Smooth muscle cell of the brain vasculature (primary cell): ENCODE results near the gene HHLA2.
"Not testable (repeated sequence)": the region's sequence is repeated elsewhere in the genome, so short reads cannot be mapped to it uniquely, and the experiment has no call there.

Experiments used
- DNase-seq: peaks from one replicate; pipeline ENCODE4 v3.0.0-alpha.2; 2012; ENCODE audit warnings: low read depth, low spot score

Gene HHLA2

DNA sequence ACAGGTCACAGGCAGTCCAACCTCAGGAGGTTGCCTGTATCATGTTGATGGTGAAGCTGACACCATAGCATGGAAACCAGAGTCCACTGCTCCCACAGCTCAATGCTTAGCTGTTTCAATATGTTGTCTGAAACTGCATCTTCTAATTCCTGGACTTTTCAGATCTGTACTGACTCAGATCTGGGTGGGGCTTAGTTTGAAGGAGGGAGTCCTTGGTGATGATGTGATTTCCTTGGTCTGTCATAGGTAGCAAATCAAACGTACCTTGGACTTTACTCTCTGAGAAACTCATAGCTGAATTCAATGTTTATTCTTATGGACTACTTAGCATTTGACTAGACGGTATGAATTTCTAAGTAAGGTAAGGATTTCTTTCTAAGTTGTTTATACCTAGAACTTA lies at the start of gene HHLA2:
TSS of gene HHLA2 (plus strand) at position 310 of the 400 bp plus-strand sequence. CDS start 55,266 bp downstream, outside the sequence.
- no peak for DNase-seq

- no peak for DNase-seq
These were observed 45.7 kb upstream of the HHLA2 start for GRCh38 chr3:108250626-108251025.

GRCh38 chr3:108251265-108251664 lies 45.1 kb upstream of the HHLA2 start:
- no peak for DNase-seq

DNA sequence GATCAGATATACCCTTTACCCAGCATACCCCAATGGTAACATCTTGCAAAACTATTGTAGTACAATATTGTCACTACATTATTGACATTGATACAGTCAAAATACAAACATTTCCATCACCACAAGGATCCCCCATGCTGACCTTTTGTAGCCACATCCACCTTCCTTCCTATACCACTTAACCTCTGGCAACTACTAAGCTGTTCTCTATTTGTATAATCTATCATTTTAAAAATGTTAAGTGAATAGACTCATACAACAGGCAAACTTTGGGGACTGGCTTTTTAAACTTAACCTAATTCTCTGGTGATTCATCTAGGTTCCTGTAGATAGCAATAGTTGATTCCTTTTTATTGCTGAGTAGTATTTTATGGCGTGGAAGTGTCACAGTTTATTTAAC lies 44.5 kb upstream of the HHLA2 start:
- DNase-seq: no peak

- DNase-seq: no peak
These were observed 41.2 kb upstream of the HHLA2 start for GRCh38 chr3:108255131-108255530.

DNA sequence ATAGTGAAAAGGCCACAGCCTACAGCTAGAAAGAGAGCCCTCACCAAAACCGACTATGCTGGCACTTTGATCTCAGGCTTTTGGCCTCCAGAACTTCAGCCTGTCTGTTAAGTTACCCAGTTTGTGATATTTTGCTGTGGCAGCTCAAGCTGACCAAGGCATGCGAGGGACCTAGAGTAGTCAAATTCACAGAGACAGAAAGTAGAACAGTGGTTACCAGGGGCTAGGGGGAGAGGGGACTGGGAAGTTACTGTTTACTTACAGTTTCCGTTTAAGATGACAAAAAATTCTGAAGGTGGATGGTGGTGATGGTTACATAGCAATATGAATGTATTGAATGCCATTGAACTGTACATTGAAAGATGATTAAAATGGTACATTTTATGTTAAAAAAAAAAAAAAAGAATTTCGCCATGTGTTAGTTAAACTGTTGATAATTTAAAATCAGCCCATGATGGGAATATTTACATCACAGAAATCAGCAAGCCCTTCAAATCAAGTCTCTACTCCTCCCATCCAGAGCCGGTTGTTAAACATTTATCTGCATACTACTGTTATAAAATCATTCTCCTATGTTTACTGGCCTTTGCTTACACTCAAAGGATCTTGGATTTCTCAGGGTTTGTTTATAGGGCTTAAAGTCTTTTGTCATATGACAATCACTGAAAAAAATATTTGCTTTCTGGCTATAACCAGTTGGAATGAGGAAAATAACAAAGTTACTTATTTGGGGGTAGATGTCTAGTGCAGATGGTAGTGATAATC lies 31.6 kb upstream of the HHLA2 start:
- DNase-seq: not testable (repeated sequence)

DNA sequence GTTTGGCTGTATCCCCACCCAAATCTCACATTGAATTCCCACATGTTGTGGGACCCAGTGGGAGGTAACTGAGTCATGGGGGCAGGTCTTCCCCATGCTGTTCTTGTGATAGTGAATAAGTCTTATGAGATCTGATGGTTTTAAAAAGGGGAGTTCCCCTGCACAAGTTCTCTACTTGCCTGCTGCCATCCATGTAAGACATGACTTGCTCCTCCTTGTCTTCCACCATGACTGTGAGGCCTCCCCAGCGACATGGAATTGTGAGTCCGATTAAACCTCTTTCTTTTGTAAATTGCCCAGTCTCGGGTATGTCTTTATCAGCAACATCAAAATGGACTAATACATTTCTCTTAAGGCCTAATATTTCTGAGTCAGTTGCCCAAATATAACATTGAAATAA lies 28.1 kb upstream of the HHLA2 start:
- not testable (repeated sequence) for DNase-seq

- DNase-seq: no peak
These were observed 24.7 kb upstream of the HHLA2 start for GRCh38 chr3:108271626-108272025.

DNA sequence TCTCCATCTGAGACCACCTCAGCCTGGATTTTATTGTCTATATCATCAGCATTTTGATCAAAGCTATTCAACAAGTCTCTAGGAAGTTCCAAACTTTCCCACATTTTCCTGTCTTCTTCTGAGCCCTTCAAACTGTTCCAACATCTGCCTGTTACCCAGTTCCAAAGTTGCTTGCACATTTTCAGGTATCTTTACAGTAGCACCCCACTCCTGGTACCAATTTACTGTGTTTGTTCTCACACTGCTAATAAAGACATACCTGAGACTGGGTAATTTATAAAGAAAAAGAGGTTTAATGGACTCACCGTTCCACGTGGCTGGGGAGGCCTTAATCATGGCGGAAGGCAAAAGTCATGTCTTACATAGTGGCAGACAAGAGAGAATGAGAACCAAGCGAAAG lies 17.3 kb upstream of the HHLA2 start:
- not testable (repeated sequence) for DNase-seq

- no peak for DNase-seq
These were observed 15.9 kb upstream of the HHLA2 start for GRCh38 chr3:108280476-108280875.

- DNase-seq: no peak
These were observed 14.7 kb upstream of the HHLA2 start for GRCh38 chr3:108281670-108282069.

DNA sequence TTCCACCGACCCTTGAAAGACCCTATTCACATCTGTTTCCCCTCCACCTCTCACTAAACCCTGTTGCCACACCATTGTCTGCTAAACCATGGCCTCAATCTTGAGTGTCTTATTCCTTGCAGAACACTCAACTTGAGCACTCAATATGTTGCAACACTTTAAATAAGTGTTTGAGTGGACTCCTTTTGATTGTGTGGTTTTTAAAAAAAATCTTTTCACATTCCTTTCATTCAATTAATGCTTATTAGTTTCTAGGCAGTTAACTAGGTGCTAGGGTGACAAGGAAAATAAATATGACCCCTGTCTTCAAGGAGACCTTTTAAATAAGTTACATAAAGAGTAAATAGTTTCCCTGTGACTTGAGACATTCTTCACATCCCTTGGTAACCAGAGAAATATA lies 13.3 kb upstream of the HHLA2 start:
- DNase-seq: no peak

DNA sequence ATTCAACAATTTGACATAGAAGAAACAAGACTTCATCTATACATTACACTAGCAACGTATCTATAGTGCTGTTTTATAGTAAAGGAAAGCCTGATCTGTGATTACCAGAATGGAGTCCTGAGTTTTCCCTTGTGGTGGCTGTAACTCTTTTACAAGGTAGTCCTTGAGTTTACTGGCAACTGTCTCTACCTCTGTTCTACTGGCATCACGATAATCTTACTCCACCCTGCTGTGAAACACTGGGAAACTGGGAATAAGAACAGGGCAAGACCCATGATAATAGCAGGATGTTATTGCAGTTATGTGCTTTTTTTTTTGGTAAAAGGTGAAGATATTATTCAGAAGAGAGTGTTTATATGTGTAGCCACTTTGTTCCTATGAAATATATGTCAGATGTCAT lies 12.4 kb upstream of the HHLA2 start:
- DNase-seq: no peak

GRCh38 chr3:108285176-108285575 lies 11.2 kb upstream of the HHLA2 start:
- DNase-seq: no peak

DNA sequence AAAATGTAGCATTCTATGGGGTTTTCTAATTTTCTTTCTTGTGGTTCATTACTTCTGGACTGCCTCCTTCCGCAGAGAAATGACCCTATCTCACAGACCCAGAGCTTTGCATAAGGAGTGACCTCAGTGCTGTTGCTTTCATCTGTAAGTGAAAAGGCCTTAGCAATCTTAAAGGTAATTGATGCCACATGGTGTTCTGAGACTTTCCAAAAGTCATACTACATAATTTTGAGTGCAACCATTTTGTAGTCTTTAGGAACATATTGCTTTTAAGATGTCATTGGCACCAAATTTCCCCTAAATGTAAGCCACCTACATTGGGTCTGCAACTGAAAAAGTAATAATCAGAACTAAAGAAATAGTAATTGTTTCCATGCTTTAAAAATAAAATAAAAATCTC lies 9.2 kb upstream of the HHLA2 start:
- DNase-seq: no peak

- DNase-seq: not testable (repeated sequence)
These were observed 8.2 kb upstream of the HHLA2 start for GRCh38 chr3:108288193-108288592.

GRCh38 chr3:108289159-108289558 lies 7.2 kb upstream of the HHLA2 start:
- no peak for DNase-seq

- DNase-seq: no peak
These were observed 3.9 kb upstream of the HHLA2 start for GRCh38 chr3:108292450-108292849.

- no peak for DNase-seq
These were observed 3.4 kb upstream of the HHLA2 start for GRCh38 chr3:108292905-108293328.

GRCh38 chr3:108293858-108294257 lies 2.5 kb upstream of the HHLA2 start:
- no peak for DNase-seq

DNA sequence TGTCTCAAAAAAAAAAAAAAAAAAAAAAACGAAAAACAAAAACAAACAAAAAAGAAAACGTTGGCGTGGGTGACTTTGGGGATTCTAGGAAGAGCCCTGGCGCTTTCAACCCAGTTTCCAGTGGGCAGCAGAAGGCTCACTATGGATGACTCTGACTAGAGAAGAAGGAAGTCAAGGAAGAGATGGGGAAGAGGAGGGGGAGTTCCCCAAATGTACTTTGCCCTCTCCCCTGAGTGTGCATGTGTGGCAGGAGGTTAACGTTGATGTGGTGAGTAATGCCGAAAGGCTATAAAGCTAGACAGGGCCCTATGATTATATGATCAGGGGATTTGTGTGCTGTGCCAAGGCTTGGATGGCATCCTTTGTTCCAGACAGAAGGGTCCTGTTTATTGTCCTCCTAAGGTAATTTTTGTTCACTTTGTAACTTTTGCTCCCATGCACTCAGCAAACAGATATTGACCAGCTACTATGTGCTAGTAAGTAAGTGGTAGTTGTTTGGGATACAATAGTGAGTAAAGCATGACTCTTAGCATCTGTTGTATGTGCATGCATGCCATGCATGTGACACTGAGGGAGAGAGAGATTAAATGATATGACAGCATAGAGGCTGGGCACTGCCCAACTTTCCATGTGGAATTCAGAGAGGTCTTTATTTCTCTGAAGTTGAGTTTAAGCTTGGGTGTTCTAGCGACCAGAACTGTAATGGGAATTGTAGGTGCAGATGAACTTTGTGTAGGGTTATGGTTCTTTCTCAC lies 750 bp upstream of the HHLA2 start:
- DNase-seq: no peak

GRCh38 chr3:108297647-108298046 lies 1.3 kb downstream of the HHLA2 start:
- no peak for DNase-seq

DNA sequence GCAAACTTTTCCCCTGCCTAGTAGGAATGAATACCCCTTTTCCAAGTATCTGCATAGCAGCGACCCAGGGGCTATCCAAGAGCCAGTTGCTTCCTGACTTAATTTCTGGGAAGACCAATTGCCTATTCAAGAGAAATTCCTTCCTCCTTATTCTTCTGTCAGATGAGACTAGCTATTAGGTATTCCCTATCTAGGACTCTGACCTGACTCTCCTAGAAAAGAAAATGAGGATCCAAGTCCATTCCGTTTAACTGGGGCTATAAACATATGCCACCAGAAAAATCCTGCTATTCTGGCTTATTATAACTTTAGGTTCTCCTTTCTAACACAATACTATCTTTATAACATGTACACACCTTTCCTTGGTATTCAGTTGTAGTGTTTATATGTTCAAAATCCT lies 1.7 kb downstream of the HHLA2 start:
- no peak for DNase-seq
